NK-92 treated with Interleukin-12 subunit alpha and Interleukin-12 subunit beta, amount 100 ng/mL, for 24 hours (cell line): Measurements from ENCODE around the gene HSFX4.
"Not testable (repeated sequence)": the region's sequence is repeated elsewhere in the genome, so short reads cannot be mapped to it uniquely, and the experiment has no call there.

Experiments
- DNase-seq: peaks from one replicate; lab custom pipeline; 2025; lab: John Stamatoyannopoulos, UW

The HSFX4 gene

GRCh38 chrX:149937871-149938426 lies 8.6 kb downstream of the HSFX4 start:
- DNase-seq, result no peak

GRCh38 chrX:149938427-149938880 lies 9.1 kb downstream of the HSFX4 start, which contains the start of gene EOLA2:
EOLA2 (minus strand) TSS chrX:149938491; CDS start chrX:149933874, 4,617 bp downstream.
- DNase-seq, result peak; percentile 92

- peak; percentile 88 for DNase-seq
Observed at GRCh38 chrX:149938881-149939654, 9.7 kb downstream of the HSFX4 start.

- DNase-seq, result no peak
Observed at GRCh38 chrX:149939655-149939904, 10.2 kb downstream of the HSFX4 start.

- DNase-seq, result peak; percentile 85
Observed at GRCh38 chrX:149939905-149940673, 10.7 kb downstream of the HSFX4 start.

GRCh38 chrX:149940674-149941024 lies 11.3 kb downstream of the HSFX4 start:
- DNase-seq, result not testable (repeated sequence)

GRCh38 chrX:149945087-149945670 lies 15.8 kb downstream of the HSFX4 start:
- DNase-seq, result not testable (repeated sequence)

GRCh38 chrX:149945820-149946219 lies 16.4 kb downstream of the HSFX4 start:
- DNase-seq, result not testable (repeated sequence)

- not testable (repeated sequence) for DNase-seq
Observed at GRCh38 chrX:149946932-149947331, 17.6 kb downstream of the HSFX4 start.

- no peak for DNase-seq
Observed at GRCh38 chrX:149948016-149948415, 18.6 kb downstream of the HSFX4 start.

- no peak for DNase-seq
Observed at GRCh38 chrX:149949743-149950436, 20.5 kb downstream of the HSFX4 start.

GRCh38 chrX:149950681-149951080 lies 21.3 kb downstream of the HSFX4 start:
- DNase-seq, result no peak

GRCh38 chrX:149961572-149961971 lies 32.2 kb downstream of the HSFX4 start:
- no peak for DNase-seq

- no peak for DNase-seq
Observed at GRCh38 chrX:149962010-149962409, 32.6 kb downstream of the HSFX4 start.

- no peak for DNase-seq
Observed at GRCh38 chrX:149962859-149963757, 33.7 kb downstream of the HSFX4 start.

- no peak for DNase-seq
Observed at GRCh38 chrX:149979126-149979644, 49.8 kb downstream of the HSFX4 start.
